ENCODE results near the gene PIM2.
"Not testable (repeated sequence)": the region's sequence is repeated elsewhere in the genome, so short reads cannot be mapped to it uniquely, and the experiment has no call there.

Gene PIM2

DNA sequence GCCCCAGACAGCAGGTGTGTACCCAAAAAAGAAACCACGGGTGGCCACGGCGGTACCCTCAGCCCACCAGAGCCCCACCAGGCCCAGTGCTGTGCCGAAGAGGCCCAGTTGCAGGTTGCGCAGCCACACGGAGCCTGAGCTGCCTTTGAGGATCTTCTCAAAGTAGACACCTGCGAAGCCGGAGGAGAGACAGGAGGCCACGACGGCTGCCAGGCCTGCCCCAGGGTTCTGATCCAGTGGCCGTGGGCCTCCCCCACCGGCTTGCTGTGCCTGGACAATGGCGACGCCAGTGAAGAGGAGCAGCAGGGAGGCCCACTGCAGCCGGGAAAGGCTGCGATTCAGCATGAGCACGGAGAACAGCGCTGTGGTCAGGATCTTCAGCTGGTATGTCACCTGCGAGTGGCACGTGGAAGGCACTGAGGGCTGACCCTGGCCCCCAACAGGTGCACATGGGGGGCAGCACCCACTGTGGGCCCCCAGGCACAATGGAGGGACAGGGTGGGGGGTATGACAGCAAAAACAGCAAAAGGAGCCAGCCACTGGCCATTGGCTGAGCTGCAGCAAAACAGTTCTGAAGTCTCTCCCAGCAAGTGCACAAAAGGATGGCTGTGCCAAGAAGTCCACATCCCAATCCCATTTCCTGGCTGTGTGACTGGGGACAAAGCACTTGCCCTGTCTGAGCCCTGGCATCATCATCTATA lies 13.6 kb downstream of the PIM2 start:
- DNase-seq (ENCODE audit: low spot score): no peak

GRCh38 chrX:48904626-48905025 lies 14.2 kb downstream of the PIM2 start:
- DNase-seq (ENCODE audit: low spot score): no peak

- DNase-seq (ENCODE audit: low spot score): no peak
Measured at GRCh38 chrX:48904180-48904579, 14.6 kb downstream of the PIM2 start.

- no peak for DNase-seq (ENCODE audit: low spot score)
Measured at GRCh38 chrX:48903290-48903689, 15.5 kb downstream of the PIM2 start.

- DNase-seq (ENCODE audit: low spot score): no peak
Measured at GRCh38 chrX:48902776-48903175, 16.0 kb downstream of the PIM2 start.

- DNase-seq (ENCODE audit: low spot score): no peak
Measured at GRCh38 chrX:48902135-48902534, 16.7 kb downstream of the PIM2 start.

- no peak for DNase-seq (ENCODE audit: low spot score)
Measured at GRCh38 chrX:48901069-48901468, 17.8 kb downstream of the PIM2 start.

- no peak for DNase-seq (ENCODE audit: low spot score)
Measured at GRCh38 chrX:48899078-48899410, 19.8 kb downstream of the PIM2 start.

DNA sequence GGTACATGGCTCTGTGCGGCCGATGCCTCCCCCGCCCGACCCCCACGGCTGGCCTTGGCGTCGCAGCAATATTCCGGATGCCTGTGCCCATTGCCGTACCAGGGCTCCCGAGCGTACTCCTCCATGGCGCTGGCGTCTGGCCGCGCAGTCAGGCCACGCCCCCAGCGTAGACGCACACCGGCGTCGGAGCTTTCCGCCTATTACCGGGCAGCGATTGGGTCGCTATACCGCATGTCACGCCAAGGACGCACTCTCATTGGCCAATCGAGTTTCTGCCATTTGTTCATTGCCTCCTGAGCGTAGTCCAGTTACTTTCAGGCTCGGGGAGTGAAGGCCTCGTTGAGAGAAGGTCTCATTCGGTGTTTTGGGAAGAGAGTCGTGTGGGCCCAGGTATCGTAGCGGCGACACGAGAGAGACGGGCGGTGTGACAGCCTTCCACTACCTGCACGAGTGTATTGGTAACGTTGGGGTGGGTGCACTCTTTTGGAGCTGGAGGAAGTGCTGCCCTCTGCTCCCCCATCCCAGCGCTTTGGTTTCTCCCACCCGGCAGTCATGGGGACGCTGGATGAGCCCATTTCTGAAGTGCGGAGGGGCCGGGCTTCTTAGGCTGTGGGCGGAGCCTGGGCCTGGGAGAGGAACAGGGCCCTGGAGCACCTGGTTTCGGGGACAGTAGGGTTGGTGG lies 21.1 kb downstream of the PIM2 start, which contains the start of the genes PQBP1 and TIMM17B:
Gene PQBP1, plus strand, starts transcription at position 306 of the 682 bp plus-strand sequence. CDS start 580 bp downstream, outside the sequence.
Gene TIMM17B, minus strand, starts transcription at position 144 of the 682 bp plus-strand sequence. Its CDS starts 19 bp downstream, at position 125.
- DNase-seq (ENCODE audit: low spot score): peak; percentile 77

- peak; percentile 64 for DNase-seq (ENCODE audit: low spot score)
Measured at GRCh38 chrX:48897157-48897624, 21.6 kb downstream of the PIM2 start.

DNA sequence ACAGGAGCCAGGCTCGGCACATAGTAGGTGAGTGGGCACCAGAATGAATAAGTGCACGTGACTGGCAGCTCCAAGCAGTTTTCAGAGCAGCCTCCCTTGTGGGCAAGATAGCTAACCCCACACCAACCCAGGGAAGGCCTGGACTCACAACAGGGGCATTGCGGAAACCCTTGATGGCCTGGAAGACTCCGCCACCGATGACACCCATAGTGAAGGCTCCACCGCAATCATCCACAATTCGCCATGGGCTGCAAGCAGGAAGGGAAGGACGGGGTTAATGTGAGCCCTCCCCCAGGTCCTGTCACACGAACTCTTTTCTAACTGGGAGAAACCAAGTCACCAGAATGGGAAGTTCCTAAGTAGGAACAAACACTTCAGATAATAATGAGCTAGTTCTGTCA lies 22.2 kb downstream of the PIM2 start:
- no peak for DNase-seq (ENCODE audit: low spot score)

GRCh38 chrX:48894891-48895290 lies 23.9 kb downstream of the PIM2 start:
- DNase-seq (ENCODE audit: low spot score): no peak

DNA sequence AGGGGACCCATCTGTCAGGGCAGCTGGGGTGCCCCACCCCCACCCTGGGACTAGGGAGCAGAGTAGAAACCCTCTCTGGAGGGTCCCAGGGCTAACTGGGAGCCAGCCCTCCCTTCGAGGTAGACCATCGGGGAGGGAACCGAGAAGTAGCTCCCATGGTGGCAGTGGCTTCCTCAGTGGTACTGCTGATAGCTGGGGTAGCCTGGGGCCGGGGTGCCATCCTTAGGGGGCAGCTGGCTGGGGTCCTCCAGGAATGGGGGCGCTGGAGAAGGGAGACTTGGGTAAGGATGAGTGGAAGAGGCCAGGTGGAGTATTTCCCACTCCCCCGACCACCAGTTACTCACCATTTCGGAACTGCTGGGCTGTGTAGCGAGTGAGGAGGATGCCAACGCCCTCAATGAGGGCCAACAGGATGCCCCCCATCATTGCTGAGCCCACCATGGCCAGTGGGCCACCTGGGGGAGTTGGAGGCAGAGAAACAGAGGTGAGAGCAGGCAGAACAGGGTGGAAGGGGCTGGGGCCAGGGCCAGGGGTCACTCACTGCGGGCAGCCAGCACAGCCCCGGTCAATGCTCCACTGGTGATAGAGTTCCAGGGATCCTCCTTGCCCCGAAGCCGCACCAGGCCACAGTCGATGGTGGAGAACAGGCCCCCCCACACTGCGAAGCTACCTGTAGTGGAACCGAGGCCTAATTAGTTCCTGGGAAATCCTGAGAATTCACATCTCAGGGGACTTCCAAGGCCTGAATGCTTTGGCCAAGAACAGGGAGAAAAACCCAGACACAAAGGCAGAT lies 25.1 kb downstream of the PIM2 start:
- DNase-seq (ENCODE audit: low spot score): no peak

GRCh38 chrX:48892896-48893295 lies 25.9 kb downstream of the PIM2 start:
- no peak for DNase-seq (ENCODE audit: low spot score)

DNA sequence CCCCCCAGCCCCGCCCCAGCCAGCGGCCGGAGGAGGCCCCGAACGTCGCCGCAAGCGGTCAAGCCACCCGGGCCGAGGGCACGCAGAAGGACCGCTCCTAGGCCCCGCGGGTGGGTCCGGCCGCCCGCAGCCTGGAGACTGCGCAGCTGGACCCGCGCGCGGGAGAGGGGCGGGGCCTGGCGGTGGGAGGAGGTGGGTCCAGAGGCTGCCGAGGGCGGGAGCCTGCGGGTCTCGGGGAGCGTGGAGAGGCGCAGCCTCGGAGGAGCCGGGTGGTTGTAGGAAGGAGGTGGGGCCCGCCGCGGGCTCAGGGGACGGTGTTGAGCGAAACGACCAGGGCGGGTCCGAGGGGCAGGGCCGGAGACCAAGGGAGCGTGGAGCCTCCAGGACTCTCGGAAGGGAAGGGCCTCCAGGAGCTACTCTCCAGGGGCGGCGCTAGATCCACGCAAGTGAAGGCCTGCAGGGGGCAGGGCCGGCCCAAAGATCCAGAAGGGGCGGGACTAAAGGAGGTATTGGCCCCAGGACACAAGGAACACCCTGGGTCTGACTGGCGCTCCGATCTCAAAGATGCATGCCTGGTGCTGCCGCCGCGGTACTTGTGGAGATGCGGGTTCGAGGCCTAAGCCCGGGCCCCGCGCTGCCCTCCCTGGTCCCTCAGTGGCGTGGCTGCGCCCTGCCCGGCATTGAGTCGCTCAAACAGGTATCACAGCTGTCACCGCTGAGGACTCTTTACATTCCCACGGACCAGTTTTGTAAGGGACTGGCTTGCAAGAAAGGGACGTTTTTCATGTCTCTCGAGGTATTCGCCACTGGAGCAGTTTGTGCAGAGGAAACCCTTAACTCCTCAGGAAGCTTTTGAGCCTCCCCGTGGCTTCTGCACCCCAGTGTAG lies 27.2 kb downstream of the PIM2 start:
- peak; percentile 64 for DNase-seq (ENCODE audit: low spot score)

GRCh38 chrX:48890934-48891401 lies 27.9 kb downstream of the PIM2 start:
- peak; percentile 22 for DNase-seq (ENCODE audit: low spot score)

DNA sequence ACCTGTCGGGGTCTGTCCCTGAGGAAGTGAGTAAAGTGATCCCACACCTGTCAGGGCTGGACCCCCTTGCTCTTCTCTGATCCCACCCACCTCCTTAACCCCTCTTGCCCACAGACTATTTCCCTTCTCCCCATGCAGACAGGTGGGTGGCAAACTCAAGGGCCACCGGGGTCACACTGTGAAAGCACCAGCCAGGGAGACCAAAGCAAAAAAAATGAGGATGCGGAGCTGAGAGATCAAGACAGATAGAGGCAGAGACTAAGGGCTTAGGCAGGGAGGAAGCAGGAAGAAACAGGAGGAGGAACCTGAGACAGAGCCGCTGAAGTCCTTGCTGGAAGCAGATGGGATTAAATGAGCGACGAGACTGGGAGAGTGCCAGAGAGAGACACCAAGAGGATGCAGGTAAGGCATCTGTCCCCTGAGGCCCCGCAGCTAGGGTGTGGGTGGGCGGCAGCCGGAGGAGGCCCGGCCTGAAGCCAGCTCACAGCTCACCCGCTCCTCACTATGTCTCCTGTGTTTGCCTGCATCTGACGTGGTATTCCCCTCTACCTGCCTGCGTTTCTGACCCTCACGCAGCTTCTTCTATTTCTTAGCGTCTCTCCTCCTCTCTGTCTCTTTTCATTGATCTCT lies 28.4 kb downstream of the PIM2 start:
- DNase-seq (ENCODE audit: low spot score): no peak

DNA sequence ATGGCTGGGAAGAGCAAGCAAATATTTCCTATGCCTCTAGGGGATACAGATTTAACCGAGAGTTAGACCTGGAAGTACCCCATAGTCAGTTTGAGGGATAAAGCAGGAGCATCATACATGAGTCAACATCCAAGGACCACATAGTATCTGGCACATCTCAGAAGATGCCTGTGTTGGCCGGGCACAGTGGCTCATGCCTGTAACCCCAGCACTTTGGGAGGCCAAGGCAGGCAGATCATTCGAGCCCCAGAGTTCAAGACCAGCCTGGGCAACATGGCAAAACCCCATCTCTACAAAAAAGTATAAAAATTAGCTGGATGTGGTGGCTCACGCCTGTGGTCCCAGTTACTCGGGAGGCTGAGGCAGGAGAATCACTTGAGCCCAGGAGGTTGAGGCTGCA lies 32.2 kb downstream of the PIM2 start:
- not testable (repeated sequence) for DNase-seq (ENCODE audit: low spot score)

DNA sequence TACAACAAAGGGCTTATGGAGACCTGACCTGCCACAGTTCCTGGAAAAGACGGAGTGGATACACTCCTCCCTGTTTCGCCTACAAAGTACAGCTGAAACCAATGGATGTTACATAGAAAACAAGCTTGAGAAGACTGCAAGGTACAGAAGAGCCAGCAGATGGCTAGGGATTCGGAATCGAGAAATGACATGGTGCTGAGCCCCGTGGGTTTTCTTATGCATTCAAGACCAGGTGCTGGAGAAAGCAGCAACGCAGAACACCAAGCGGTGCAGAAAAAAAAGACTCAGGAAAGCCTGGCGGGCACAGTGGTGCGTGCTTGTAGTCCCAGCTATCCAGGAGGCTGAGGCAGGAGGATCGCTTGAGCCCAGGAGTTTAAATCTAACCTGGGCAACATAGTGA lies 35.1 kb downstream of the PIM2 start:
- DNase-seq (ENCODE audit: low spot score): no peak

- not testable (repeated sequence) for DNase-seq (ENCODE audit: low spot score)
Measured at GRCh38 chrX:48876944-48877343, 41.9 kb downstream of the PIM2 start.

GRCh38 chrX:48872017-48872416 lies 46.8 kb downstream of the PIM2 start:
- not testable (repeated sequence) for DNase-seq (ENCODE audit: low spot score)

Measured in iPS-NIHi11 (cell line).